HEK293 (cell line): ENCODE results near the gene MYCBPAP.

Experiments used
- HOXD13 ChIP-seq: sonication (generic); formaldehyde crosslinking; IDR thresholded peaks from 2 replicates; pipeline ENCODE4 v1.8.0; 2022; ENCODE audit warnings: missing genetic modification reagents, borderline replicate concordance
- TSHZ1 ChIP-seq: fragments of 450-650 bp; formaldehyde crosslinking; IDR thresholded peaks from 2 replicates; pipeline ENCODE4 v1.5.1; 2016; ENCODE audit warnings: missing biosample characterization, missing genetic modification characterization, borderline replicate concordance
- ZNF121 ChIP-seq: fragments of 450-650 bp; formaldehyde crosslinking; IDR thresholded peaks from 2 replicates; pipeline ENCODE4 v1.5.1; 2016; ENCODE audit warnings: missing biosample characterization, missing genetic modification characterization
- ZNF776 ChIP-seq: fragments of 450-650 bp; formaldehyde crosslinking; IDR thresholded peaks from 2 replicates; pipeline ENCODE4 v1.5.0; 2017; ENCODE audit warnings: missing biosample characterization, missing genetic modification characterization, borderline replicate concordance
- TF ChIP-seq, protein P1 (sequence below): fragments of 450-650 bp; formaldehyde crosslinking; IDR thresholded peaks from 2 replicates; pipeline ENCODE4 v1.5.1; 2016; ENCODE audit warnings: missing biosample characterization, missing genetic modification characterization

DNA sequence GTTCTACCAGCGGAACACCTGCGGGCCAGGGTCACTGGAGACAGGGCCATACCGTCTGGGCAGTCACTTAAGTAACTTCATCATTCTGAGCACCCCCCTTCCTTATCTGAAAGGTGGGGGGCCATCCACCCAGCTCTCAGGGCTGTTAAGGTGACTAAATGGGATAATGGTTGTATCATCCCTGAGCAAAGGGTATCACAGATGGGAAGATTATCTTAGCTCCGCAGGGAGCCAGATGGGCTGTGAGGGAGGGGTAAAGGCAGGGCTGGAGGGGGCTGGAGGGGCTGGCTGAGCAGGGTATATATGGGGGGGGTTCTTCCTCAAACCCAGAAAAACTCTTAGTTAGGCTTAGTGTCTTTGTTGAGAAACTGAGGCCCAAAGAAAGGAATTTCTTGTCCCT lies 49.4 kb downstream of the MYCBPAP start:
- TF ChIP-seq ZNF776 (tag by site-specific recombination), result no peak
- TF ChIP-seq, protein P1, sequence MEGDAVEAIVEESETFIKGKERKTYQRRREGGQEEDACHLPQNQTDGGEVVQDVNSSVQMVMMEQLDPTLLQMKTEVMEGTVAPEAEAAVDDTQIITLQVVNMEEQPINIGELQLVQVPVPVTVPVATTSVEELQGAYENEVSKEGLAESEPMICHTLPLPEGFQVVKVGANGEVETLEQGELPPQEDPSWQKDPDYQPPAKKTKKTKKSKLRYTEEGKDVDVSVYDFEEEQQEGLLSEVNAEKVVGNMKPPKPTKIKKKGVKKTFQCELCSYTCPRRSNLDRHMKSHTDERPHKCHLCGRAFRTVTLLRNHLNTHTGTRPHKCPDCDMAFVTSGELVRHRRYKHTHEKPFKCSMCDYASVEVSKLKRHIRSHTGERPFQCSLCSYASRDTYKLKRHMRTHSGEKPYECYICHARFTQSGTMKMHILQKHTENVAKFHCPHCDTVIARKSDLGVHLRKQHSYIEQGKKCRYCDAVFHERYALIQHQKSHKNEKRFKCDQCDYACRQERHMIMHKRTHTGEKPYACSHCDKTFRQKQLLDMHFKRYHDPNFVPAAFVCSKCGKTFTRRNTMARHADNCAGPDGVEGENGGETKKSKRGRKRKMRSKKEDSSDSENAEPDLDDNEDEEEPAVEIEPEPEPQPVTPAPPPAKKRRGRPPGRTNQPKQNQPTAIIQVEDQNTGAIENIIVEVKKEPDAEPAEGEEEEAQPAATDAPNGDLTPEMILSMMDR (tag by site-specific recombination), result no peak
- no peak for TF ChIP-seq TSHZ1 (tag by site-specific recombination)
- no peak for TF ChIP-seq ZNF121 (tag by site-specific recombination)
- TF ChIP-seq HOXD13, result no peak
